Kidney epithelial cell (primary cell): ENCODE results near the gene PCYT2. TPM values are rescaled to one million over a fixed set of nuclear protein-coding genes. Genes with fewer than 3 reads are reported as not detected.

Experiments
- DNase-seq: peaks from one replicate; pipeline ENCODE4 v3.0.0-alpha.2; 2010; ENCODE audit warnings: low read depth
- H3K27me3 ChIP-seq: 2 replicates; pipeline ENCODE4 v1.6.0; 2011; ENCODE audit warnings: low read length; ENCODE audit not compliant: control insufficient read depth, insufficient read depth
- H3K36me3 ChIP-seq: 2 replicates; pipeline ENCODE4 v1.5.1; 2011; ENCODE audit warnings: low read length; ENCODE audit not compliant: control insufficient read depth, insufficient read depth
- H3K4me3 ChIP-seq: 2 replicates; pipeline ENCODE4 v1.5.1; 2011; ENCODE audit warnings: low read depth, mild to moderate bottlenecking, control low read depth, low read length
- total RNA-seq: library from RNA; depleted of rRNA; stranded (reverse); fragments of >200 nt; gene quantifications from 2 replicates; pipeline ENCODE4 v1.2.3, GENCODE V29; 2015
- TF ChIP-seq, protein P1 (sequence below): IDR thresholded peaks from 2 replicates; pipeline ENCODE4 v1.5.1; 2011; ENCODE audit warnings: mild to moderate bottlenecking, moderate library complexity, low read length, control low read depth, inconsistent platforms; ENCODE audit not compliant: insufficient read depth, poor library complexity, severe bottlenecking

PCYT2 gene
- total RNA-seq, 1 donor from 2014 or later: 30.4 TPM

DNA sequence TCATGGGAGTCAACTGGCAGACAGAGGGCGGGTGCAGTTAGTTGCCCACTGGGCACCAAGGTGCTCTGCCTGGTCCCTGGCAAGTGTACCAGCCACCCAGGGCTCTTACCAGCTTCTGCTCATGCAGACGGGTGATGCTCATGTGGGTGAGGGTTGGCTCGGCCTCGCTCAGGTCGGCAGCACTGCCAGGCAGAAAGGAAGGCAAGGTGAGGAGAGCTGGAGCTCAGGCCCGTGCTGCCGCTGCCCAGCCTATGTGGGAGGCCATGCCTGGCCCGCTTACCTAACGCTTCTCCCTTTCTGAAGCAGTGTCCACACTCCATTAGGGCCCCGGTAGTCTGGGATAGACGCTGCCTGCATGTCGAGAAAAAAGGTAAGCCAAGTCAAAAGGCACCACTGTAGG is 4.1 kb upstream of the PCYT2 start:
- Histone ChIP-seq H3K4me3 (no peak overlapping the region), H3K27me3 (no peaks in the 10 kb centered on the region), H3K36me3 (peaks cover 6% of the 10 kb centered on the region)
- TF ChIP-seq, protein P1, sequence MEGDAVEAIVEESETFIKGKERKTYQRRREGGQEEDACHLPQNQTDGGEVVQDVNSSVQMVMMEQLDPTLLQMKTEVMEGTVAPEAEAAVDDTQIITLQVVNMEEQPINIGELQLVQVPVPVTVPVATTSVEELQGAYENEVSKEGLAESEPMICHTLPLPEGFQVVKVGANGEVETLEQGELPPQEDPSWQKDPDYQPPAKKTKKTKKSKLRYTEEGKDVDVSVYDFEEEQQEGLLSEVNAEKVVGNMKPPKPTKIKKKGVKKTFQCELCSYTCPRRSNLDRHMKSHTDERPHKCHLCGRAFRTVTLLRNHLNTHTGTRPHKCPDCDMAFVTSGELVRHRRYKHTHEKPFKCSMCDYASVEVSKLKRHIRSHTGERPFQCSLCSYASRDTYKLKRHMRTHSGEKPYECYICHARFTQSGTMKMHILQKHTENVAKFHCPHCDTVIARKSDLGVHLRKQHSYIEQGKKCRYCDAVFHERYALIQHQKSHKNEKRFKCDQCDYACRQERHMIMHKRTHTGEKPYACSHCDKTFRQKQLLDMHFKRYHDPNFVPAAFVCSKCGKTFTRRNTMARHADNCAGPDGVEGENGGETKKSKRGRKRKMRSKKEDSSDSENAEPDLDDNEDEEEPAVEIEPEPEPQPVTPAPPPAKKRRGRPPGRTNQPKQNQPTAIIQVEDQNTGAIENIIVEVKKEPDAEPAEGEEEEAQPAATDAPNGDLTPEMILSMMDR: no peak
- DNase-seq: no peak

- no peak for DNase-seq
- Histone ChIP-seq H3K27me3 (no peaks in the 10 kb centered on the region), H3K4me3 (no peak overlapping the region), H3K36me3 (peaks cover 6% of the 10 kb centered on the region)
- TF ChIP-seq, protein P1: no peak
Observed at GRCh38 chr17:81914103-81914850, 3.1 kb upstream of the PCYT2 start.

DNA sequence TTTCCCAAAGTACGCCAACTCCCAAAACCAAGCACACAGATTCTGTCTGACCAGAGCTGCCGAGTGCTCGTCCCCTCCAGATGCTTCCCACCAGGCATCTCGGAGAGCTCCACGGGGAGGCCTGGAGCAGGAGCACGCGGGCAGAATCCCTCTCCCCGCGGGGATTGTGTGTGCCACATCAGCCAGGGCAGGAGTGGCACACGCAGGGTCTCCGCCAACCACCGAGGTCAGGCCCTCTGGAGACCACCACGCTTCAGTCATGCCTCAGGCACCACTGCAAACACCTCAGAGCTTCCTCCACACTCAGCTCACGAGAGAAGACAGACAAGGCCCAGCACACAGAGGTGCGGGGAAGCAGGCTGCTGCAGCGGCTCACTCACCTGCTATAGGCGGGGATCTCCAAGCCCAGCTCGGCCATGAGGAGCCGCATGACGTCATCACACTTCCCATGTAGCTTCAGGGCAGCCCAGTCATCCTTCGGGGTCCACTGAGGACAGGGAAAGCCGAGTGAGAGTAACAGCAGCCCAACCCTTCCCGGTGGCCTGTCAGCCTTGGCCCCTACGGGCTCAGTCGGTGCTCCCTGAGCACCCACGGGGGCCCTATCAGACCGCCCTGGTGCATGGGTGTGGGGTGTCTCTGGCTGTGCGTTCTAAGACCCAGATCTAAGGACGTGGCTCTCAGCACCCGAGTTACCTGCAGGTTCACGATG is 2.3 kb upstream of the PCYT2 start:
- no peak for DNase-seq
- H3K36me3 ChIP-seq: peaks cover 6% of the 10 kb centered on the region
- H3K27me3 ChIP-seq: no peaks in the 10 kb centered on the region
- TF ChIP-seq, protein P1: no peak
- H3K4me3 ChIP-seq: no peak overlapping the region

- no peaks in the 10 kb centered on the region for H3K27me3 ChIP-seq
- TF ChIP-seq, protein P1: no peak
- peaks cover 6% of the 10 kb centered on the region for H3K36me3 ChIP-seq
- no peak for DNase-seq
- H3K4me3 ChIP-seq: no peak overlapping the region
Observed at GRCh38 chr17:81912441-81913309, 1.5 kb upstream of the PCYT2 start.

DNA sequence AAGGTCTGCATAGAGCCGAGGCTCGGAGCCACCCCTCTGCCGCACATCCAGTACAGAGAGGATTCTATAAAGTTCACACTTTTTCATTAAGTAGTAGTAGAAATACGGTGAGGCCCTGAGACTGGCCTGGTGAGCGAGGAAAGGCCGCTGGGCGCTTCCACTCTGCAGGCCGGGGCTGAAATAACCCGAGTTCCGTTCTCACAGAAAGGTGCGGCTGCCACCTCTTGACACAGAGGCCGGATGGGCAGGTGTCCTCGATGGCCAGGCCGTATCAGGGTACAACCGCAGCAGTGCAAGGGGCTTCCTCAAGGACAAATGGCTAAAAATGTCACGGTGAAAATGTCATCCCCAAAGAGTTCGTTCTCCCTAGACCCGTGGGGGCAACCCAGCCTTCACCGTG is 770 bp upstream of the PCYT2 start:
- TF ChIP-seq, protein P1: no peak
- H3K4me3 ChIP-seq: no peak overlapping the region
- peaks cover 6% of the 10 kb centered on the region for H3K36me3 ChIP-seq
- no peaks in the 10 kb centered on the region for H3K27me3 ChIP-seq
- no peak for DNase-seq
